VCaP (cell line): ENCODE measurements around the gene CRACR2B.
A peak's percentile ranks its signal among the peaks of the same experiment; 100 is the strongest.

ENCODE experiments used
- H3K27ac ChIP-seq: fragments of 450-650 bp; 2 replicates; pipeline ENCODE4 v1.5.1; 2017
- TF ChIP-seq, protein P1 (sequence below): fragments of 450-650 bp; conservative IDR thresholded peaks from 2 replicates; pipeline ENCODE4 v1.5.1; 2017; ENCODE audit warnings: mild to moderate bottlenecking, moderate library complexity

The CRACR2B gene

DNA sequence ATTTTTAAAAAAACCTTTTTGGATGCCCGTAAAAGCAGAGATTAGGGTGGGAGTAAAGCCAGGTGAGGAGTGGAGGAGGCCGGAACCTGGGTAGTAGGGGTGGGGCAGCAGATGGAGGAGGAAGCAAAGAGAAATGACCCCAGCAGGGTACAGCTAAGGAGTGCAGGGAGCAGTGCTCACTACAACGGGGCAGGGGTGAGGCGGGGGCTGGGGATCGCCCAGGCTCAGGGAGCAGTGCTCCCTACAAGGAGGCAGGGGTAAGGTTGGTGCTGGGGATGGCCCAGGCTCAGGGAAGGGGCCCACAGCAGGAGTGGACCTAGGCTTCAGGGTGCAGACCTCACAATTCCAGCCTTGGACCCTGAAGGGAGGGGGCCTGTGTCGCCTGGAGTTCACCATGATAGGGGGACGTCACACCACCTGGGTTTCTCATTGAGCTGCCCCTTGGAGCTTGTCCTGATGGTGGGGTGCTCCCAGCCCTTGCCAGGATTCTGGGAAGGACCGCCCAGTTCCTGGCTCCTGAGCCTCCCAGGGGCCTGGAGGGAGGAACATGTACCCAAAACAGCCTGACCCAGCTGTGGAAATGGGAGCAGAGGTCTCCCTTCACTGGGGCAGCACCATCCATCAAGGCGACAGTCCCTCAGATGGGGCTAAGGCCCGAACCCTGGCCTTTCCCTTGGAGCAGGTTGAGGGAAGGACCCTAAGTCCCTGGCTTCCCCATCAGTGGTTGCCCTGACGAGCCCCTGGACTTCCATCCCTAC is 11.9 kb upstream of the CRACR2B start:
- TF ChIP-seq, protein P1, sequence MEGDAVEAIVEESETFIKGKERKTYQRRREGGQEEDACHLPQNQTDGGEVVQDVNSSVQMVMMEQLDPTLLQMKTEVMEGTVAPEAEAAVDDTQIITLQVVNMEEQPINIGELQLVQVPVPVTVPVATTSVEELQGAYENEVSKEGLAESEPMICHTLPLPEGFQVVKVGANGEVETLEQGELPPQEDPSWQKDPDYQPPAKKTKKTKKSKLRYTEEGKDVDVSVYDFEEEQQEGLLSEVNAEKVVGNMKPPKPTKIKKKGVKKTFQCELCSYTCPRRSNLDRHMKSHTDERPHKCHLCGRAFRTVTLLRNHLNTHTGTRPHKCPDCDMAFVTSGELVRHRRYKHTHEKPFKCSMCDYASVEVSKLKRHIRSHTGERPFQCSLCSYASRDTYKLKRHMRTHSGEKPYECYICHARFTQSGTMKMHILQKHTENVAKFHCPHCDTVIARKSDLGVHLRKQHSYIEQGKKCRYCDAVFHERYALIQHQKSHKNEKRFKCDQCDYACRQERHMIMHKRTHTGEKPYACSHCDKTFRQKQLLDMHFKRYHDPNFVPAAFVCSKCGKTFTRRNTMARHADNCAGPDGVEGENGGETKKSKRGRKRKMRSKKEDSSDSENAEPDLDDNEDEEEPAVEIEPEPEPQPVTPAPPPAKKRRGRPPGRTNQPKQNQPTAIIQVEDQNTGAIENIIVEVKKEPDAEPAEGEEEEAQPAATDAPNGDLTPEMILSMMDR = no peak
- no peak overlapping the region for H3K27ac ChIP-seq

DNA sequence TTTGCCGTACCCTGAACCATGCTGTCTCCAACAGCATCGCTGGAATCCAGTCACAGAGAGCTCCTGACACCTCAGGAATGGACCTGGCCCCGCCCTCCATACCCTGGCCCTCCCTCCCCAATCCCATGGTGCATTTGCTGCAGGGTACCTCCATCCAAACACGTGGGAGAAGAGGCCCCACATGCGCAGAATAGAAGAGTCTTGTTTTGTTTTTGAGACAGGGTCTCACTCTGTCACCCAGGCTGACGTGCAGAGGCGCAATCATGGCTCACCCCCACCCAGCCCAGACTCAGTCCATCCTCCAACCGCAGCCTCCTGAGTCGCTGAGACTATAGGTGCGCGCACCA is 11.3 kb upstream of the CRACR2B start:
- TF ChIP-seq, protein P1 = no peak
- H3K27ac ChIP-seq = no peak overlapping the region

DNA sequence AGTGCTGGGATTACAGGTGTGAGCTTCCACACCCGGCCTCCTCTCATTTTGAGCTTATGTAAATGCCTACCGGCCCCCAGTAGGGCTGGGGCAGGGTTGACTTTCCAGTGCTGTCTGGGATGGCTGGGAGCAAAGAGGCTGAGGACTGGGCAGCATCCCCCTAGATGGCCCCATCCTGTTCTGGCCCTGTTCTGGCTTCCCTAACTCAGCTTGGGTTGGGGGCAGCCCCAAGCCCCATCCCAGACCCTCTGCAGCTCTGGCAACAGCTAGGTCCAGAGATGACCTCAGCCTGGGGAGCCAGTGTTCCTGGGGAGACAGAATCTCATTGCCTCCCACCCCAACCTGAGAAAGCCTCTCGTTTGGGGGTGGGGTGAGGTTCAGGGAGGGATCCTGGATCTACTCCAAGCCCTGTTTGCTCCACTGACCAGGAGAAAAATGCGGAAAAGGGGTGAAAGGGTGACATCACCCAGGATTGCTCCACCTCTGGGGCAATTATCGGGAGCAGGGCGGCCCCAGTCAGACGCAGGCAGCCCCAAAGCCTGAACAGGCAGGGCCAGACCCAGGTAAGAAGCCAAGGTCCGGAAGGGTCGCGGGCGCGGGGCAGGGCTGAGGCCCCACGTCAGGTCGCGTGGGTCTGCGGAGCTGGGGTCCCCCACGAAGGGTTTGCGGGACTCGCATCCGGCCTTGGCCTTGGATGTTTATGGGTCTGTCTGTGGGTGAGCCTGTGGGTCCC is 9.2 kb upstream of the CRACR2B start, which contains the start of gene PNPLA2:
TSS of gene PNPLA2 (plus strand) at position 519 of the 733 bp plus-strand sequence. CDS start 805 bp downstream, outside the sequence.
- peak within 1 kb of the TSS; percentile 95 for H3K27ac ChIP-seq
- TF ChIP-seq, protein P1 = no peak

DNA sequence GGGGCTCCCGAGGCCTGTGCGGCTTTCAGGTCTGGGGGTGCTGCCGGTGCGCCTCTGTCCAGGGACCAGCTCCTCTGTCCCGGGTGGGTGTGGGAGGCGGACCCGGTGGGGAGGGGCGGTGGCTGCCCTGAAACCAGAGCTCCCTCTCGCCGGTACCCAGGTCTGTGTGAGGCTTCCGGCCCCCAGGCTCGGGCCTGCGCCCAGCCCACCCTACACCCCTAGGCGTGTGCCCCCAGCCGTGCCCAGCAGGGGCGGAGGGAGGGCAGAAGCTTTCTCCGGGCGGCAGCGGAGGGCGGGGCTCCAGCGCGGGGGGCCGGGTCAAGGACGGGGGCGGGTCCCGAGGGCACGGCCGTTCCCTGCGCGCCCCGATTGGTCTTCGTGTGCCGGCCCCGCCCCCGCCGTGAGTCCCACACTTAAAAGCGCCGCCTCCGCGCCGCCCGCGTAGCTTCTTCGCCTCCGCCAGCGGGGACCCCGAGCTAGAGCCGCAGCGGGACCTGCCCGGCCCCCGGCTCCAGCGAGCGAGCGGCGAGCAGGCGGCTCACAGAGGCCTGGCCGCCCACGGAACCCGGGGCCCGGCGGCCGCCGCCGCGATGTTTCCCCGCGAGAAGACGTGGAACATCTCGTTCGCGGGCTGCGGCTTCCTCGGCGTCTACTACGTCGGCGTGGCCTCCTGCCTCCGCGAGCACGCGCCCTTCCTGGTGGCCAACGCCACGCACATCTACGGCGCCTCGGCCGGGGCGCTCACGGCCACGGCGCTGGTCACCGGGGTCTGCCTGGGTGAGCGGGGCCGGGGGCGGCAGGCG is 8.4 kb upstream of the CRACR2B start:
- TF ChIP-seq, protein P1 = peak; percentile 17; the same call in 1 of the 2 replicates
- H3K27ac ChIP-seq = peak overlapping the region; percentile 95

DNA sequence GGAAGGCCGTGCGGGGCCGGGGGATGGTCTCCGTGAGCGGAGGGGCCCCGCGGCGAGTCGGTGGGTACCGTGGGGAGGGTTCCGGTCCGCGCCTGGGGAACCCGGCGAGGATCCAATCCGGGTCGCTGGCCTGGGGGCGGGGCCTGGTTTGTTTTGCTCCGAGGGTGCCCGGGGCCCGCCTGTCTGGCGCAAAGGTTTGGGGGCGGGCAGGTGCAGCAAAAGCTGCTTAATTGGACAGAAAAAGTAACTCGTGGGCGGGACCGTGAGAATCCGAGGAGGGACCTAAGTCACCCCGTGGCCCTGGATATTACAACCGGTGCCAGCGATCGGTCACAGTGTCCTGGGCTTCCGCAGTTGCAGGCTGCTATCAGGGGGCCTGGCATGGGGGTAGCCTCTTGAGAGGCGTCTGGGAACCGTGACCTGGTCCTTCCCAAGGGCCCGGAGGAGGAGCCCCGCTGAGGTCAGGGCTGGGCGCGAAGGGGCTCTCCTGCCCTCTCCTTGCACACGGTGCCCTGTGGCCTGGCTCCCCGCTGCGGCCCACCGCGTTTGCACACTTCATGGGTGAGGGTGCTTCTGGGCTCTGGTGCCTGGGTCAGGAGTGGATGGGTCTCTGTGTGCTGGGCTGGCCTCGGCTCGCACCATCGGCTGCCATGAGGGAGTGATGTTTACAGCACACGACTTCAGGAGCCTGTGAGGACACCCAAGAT is 7.6 kb upstream of the CRACR2B start:
- TF ChIP-seq, protein P1 = no peak
- H3K27ac ChIP-seq = peak overlapping the region; percentile 95

DNA sequence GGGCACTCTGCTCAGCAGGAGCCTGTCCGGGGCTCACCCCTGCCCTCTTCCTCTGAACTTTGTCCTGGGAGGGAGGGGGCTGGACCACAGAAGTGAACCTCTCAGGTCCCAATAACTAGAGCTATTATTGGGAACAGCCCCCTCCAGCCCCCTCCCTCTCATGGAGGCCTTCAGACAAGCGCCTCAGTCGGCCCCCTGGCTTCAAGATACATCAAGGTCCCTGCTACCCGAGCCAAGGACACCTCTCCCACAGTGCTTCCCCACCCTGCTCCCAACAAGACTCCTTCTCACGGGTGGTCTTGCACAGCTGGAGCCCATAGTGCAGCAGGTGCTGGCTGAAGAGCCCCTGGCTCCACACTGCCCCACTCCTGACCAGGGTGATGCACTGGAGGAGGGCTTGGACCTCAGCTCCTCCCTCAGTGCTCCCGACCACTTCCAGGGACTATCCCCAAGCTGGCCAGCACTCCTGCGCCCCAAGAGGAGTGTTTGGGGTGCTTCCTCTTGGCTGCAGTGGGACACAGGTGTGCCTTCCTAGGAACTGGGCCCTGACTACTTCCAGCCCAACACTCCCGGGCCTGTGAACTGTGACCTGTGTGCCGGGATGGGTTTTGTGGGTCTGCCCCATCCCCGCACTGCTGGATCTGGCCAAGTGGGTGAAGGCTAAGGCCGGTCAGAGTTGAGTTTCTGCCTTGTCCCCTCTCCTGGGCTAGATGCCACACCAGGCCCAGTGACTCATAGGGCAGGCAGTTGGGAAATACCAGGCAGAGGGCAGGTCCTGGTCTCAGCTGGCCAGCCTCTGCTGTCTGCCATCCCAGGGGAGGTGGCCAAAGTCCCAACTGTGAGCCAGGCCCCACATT is 6.8 kb upstream of the CRACR2B start:
- peak overlapping the region; percentile 95 for H3K27ac ChIP-seq
- TF ChIP-seq, protein P1 = no peak
